Retinal pigment epithelial cell (primary cell): ENCODE data around the gene HES3.
A peak's percentile ranks its signal among the peaks of the same experiment; 100 is the strongest.

Experiments used
- DNase-seq: peaks from one replicate; pipeline ENCODE4 v3.0.0-alpha.2; 2010; ENCODE audit warnings: low read depth
- H3K4me3 ChIP-seq: 2 replicates; pipeline ENCODE4 v1.5.1; 2011; ENCODE audit warnings: mild to moderate bottlenecking, low read length, control low read depth, moderate library complexity
- CTCF ChIP-seq: conservative IDR thresholded peaks from 2 replicates; pipeline ENCODE4 v1.5.1; 2011; ENCODE audit warnings: low read depth, low read length, control low read depth, inconsistent platforms

Gene HES3

GRCh38 chr1:6243993-6244392 lies at the start of gene HES3:
HES3 (plus strand) TSS chr1:6244179; CDS start chr1:6244366, 187 bp downstream.
- no peak within 1 kb of the TSS for H3K4me3 ChIP-seq
- TF ChIP-seq CTCF: no peak
- DNase-seq: no peak

GRCh38 chr1:6197746-6198427 lies 46.1 kb upstream of the HES3 start:
- no peak for DNase-seq
- H3K4me3 ChIP-seq: peak overlapping the region; percentile 98
- TF ChIP-seq CTCF: no peak

GRCh38 chr1:6198646-6199297 lies 45.2 kb upstream of the HES3 start:
- H3K4me3 ChIP-seq: peak overlapping the region; percentile 98
- no peak for DNase-seq
- TF ChIP-seq CTCF: no peak

- TF ChIP-seq CTCF: no peak
- DNase-seq: peak; percentile 98
- H3K4me3 ChIP-seq: peak within 1 kb of the TSS; percentile 98
Observed at GRCh38 chr1:6199298-6200187, 44.4 kb upstream of the HES3 start, which contains the start of gene RPL22. RPL22 (minus strand) TSS chr1:6199595; CDS start chr1:6199573, 22 bp downstream.

- no peak for DNase-seq
- H3K4me3 ChIP-seq: peak overlapping the region; percentile 98
- TF ChIP-seq CTCF: no peak
Observed at GRCh38 chr1:6200188-6200809, 43.7 kb upstream of the HES3 start.

GRCh38 chr1:6202256-6202655 lies 41.7 kb upstream of the HES3 start:
- TF ChIP-seq CTCF: no peak
- no peak for DNase-seq
- H3K4me3 ChIP-seq: no peak overlapping the region
